Dedifferentiated amniotic fluid mesenchymal stem cell (primary cell): ENCODE measurements around the gene MMS19.

Source experiments
- DNase-seq: peaks from one replicate; pipeline ENCODE4 v3.0.0-alpha.2; 2016; ENCODE audit errors: extremely low spot score

Gene MMS19

GRCh38 chr10:97525683-97526110 is 27.5 kb upstream of the MMS19 start:
- no peak for DNase-seq

- DNase-seq = no peak
Measured at GRCh38 chr10:97525086-97525485, 26.9 kb upstream of the MMS19 start.

GRCh38 chr10:97522937-97523336 is 24.7 kb upstream of the MMS19 start:
- no peak for DNase-seq

GRCh38 chr10:97522071-97522470 is 23.8 kb upstream of the MMS19 start:
- DNase-seq = no peak

DNA sequence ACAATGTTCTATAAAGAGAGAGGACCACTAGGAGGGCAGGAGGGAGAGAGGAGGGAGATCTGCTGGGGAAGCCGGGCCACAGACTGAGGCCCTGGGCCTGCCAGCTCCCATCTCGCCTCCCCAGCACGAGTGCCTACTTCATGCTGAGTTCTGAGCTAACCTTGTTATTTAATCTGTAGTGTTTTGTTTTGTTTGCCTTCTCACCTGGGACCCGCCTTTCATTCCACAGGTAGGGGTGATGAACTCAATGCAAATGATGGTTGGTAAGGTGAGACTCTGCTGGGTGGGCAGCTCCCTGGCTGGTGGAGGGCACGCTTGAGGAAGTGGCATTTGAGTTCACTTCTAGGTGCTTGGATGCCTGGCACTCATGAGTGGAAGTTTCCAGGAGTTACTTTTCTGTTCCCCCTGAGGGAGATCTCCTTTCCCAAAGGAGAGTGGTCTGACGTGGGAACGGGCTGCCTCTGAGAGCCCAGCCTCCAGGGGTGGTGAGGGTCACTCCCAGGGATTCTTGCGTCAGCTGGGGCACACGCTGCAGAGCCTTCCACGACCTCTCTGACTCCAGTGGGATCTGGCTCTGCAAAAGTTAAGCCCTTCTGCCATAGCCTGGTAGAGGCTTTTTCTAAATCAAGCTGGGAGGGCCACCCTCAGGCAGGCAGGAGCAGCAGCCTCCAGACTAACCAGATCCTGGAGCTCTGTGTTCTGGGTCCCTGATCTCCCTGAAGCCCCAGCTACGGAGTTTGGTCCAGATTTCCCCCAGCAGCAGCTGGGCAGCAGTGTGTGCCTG is 22.9 kb upstream of the MMS19 start:
- no peak for DNase-seq

DNA sequence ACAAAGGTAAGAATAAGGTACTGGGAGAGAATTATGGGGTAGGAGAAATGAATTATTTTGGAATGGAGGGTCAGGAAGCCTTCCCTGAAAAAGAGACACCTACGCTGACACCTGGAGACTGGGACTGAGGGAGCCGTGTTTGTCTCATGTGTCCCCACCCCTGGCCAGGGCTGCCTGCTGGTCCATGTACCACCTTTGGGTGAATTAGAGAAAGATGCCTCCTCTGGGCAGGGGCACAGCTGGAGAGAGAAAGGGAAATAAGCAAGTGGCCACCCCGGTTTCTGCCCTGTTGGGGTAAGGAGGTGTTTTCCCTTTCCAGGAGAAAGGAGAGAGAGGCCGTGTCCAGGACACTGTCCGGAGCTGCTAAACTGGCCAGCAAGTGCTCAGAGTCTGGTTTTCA is 22.3 kb upstream of the MMS19 start:
- DNase-seq = no peak

- no peak for DNase-seq
Measured at GRCh38 chr10:97519342-97519741, 21.1 kb upstream of the MMS19 start.

DNA sequence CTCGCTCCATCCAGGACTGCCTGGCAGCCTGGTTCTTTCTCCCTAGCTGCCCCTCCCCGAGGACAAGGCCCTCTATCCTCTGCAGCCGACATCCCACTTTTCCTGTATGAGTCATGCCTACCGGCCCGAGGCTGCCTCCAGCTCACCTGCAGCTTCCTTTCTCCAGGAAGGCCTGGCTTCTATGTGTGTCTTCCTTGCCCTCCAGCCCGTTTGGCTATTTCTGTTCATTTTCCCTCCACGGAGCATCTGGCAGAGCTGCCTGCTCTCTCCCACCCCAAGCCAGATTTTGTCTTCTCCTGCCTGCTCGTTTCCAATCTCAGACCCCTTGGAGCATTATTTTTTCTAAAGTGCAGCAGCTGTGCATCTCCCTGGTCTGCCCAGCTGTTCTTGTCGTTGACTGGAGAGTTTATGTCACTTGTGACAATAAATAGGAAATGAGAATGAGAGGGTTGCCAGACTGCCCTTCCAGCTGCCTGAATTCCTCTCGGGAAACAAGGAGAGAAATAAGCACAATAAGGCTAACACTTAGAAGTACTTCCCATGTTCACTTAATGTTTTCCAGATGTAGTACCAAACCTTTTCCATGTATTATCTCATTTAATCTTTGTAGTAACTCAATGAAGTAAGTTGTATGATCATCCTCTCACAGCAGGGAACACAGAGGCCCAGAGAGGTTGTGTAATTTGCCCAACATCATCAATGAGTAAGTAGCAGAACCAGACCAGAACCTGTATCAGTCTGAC is 20.2 kb upstream of the MMS19 start:
- DNase-seq = no peak

DNA sequence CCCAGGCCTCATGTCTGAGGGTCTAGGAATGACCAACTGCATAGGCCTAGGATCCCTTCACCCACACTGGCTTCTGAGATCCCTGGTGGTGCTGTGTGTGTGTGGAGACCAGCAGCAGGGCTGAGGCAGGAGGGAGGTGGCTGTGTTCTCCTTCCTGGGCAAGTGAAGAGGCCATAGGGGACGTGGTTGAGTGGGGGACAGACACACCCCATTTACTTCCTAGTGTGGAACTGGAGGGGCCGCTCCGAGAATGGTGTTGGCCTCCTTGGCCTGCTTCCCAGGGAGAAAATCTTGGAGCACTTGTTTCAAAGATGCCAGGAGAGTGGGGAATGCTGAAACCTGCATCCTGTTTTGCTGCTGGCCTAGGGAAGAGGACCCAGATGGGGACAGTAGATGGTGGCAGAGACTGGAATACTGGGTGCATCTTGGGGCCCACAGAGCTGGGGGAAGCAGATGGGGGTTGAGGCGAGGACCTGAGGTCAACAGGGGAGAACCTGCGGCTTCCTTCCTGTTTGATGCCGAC is 19.6 kb upstream of the MMS19 start:
- no peak for DNase-seq

GRCh38 chr10:97517096-97517750 is 19.0 kb upstream of the MMS19 start:
- no peak for DNase-seq

- no peak for DNase-seq
Measured at GRCh38 chr10:97515271-97515978, 17.2 kb upstream of the MMS19 start.

- DNase-seq = no peak
Measured at GRCh38 chr10:97514344-97514743, 16.1 kb upstream of the MMS19 start.

- DNase-seq = no peak
Measured at GRCh38 chr10:97512993-97513392, 14.8 kb upstream of the MMS19 start.

- DNase-seq = no peak
Measured at GRCh38 chr10:97511711-97512440, 13.7 kb upstream of the MMS19 start.

DNA sequence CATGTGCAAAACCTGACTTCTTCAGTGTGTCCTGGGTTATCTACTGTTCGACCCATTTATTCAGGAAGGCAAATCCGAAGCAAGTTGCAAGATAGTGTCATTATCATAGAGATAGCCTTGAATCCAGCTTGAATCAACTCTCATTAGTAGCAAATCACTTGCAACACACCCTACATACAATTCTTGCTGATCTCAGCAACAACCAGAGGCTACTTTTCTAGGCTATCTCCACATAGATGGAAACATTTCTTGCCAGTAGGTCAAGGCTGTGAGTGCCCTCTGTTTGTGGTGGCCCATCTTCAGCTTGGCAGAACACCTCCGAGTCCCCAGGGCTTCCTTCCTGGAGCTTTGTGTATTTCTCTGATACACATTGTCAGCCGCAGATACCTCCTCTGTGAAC is 12.5 kb upstream of the MMS19 start:
- no peak for DNase-seq

- DNase-seq = no peak
Measured at GRCh38 chr10:97509120-97509680, 11.0 kb upstream of the MMS19 start.

- DNase-seq = no peak
Measured at GRCh38 chr10:97508342-97508741, 10.1 kb upstream of the MMS19 start.

- DNase-seq = no peak
Measured at GRCh38 chr10:97506199-97506991, 8.2 kb upstream of the MMS19 start.

GRCh38 chr10:97505152-97505551 is 6.9 kb upstream of the MMS19 start:
- DNase-seq = no peak

- no peak for DNase-seq
Measured at GRCh38 chr10:97503406-97503805, 5.2 kb upstream of the MMS19 start.
